GM12892 (cell line): ENCODE results near the gene AAK1.

ENCODE experiments used
- POLR2AphosphoS5 ChIP-seq: IDR thresholded peaks from 2 replicates; pipeline ENCODE4 v1.6.1; 2011; ENCODE audit warnings: low read depth, low read length, control low read depth
- TAF1 ChIP-seq: IDR thresholded peaks from 2 replicates; pipeline ENCODE4 v1.6.1; 2011; ENCODE audit warnings: low read depth, mild to moderate bottlenecking, control low read depth, low read length, borderline replicate concordance

GRCh38 chr2:69549421-69549820, 94.1 kb downstream of the AAK1 start:
- TF ChIP-seq TAF1 (no peak), POLR2AphosphoS5 (no peak)
